Right lobe of liver (tissue), 6 donors: ENCODE measurements around the gene BLOC1S4. TPM values are rescaled to one million over a fixed set of nuclear protein-coding genes. Genes with fewer than 3 reads are reported as not detected.

ENCODE experiments used
- ATAC-seq, 4 donors: fragments of 200-7000 bp; cut with Tn5 transposase; one replicate each; pipeline ENCODE4 v1.9.1; 2020; ENCODE audit warnings: mild to moderate bottlenecking in 4 of 4, moderate library complexity in 4 of 4
- DNase-seq, 3 donors: peaks; one replicate each; pipeline ENCODE4 v3.0.0-alpha.2; 2020
- H3K27ac ChIP-seq, 3 donors: fragments of 200-600 bp; one replicate each; pipeline ENCODE4 v1.8.0; 2022
- H3K27me3 ChIP-seq, 2 donors: fragments of 200-600 bp; one replicate each; pipeline ENCODE4 v1.8.0; 2022
- H3K36me3 ChIP-seq, 4 donors: fragments of 200-600 bp; sonication (generic) in 1 of 4; one replicate each; pipeline versions ENCODE4 v1.5.1 to v1.8.0; 2017 to 2022; ENCODE audit warnings: control low read depth in 1 of 4
- H3K4me1 ChIP-seq, 4 donors: fragments of 200-600 bp; sonication (generic) in 1 of 4; one replicate each; pipeline versions ENCODE4 v1.5.1 to v1.8.0; 2017 to 2022; ENCODE audit warnings: control low read depth in 1 of 4
- H3K4me3 ChIP-seq, 3 donors: fragments of 200-600 bp; one replicate each; pipeline ENCODE4 v1.8.0; 2022
- H3K9me3 ChIP-seq, 4 donors: fragments of 200-600 bp; sonication (generic) in 1 of 4; one replicate each; pipeline versions ENCODE4 v1.5.1 to v1.8.0; 2017 to 2022; ENCODE audit warnings: control low read depth in 1 of 4
- POLR2A ChIP-seq: fragments of 450-650 bp; IDR thresholded peaks from one replicate; pipeline ENCODE4 v1.6.1; 2017; ENCODE audit warnings: antibody characterized with exemption, mild to moderate bottlenecking
- WGBS: methylation state at CpG from one replicate; pipeline ENCODE4 v1.1.6; 2018; ENCODE audit warnings: low coverage, low lambda C conversion rate; ENCODE audit not compliant: insufficient coverage; ENCODE audit errors: missing lambda C conversion rate; 5-methylcytosine and 5-hydroxymethylcytosine counted together
- intact Hi-C, 2 donors: fragments of 100-400 bp; cut with DNase I; formaldehyde crosslinking; loops; one replicate each; pipeline versions ENCODE4 v1.11.2 to v1.14.1; 2022
- total RNA-seq, 6 experiments: library from RNA; depleted of rRNA in 2 of 6; stranded (reverse); fragments of >200 nt in 2 of 6; fragmentation: NEBNext Ultra II Directional in 3 of 6; extraction: Animal tissue kit (Norgen Biotek cat#: 25700) in 3 of 6; gene quantifications; one replicate each; pipeline versions ENCODE4 v1.1.0 to v1.2.4, GENCODE V29; 2016 to 2023
- TF ChIP-seq, protein P1 (sequence below), 4 donors: fragments of 200-600 bp in 3 of 4; fragments of 450-650 bp in 1 of 4; IDR thresholded peaks; one replicate each; pipeline versions ENCODE4 v1.5.1 to v1.8.0; 2016 to 2022; ENCODE audit warnings: antibody characterized with exemption in 4 of 4, mild to moderate bottlenecking in 2 of 4
- donor health status: DM: no; HTN: yes; CAD: no.
- donor health status: DM: no; HTN: no; CAD: no.
- donor health status: DM: no; HTN: no; CAD: no.
- donor health status: DM: no; HTN: yes; CAD: no.
- donor health status: DM: no; HTN: yes; CAD: no.

The BLOC1S4 gene
- total RNA-seq, 6 experiments from 2014 or later: 3.0 to 9.9 (median 6.6) TPM

DNA sequence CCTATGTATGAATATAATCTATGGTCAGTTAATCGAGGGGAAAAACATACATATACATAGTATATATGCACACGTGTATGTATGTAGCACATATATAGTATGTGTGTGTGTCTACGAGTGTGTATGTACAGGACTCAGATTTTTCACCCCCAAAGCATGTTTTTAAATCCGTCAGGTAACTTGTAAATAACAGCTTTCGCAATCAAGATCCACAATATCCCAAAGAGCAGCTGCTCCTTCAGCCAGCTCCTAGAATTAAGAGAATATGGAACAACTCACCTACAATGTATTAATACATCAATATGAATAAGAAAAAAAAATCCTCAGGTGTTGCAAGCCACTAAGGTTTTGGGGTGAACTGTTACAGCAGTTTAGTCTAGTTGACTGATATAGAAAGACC is 9.8 kb upstream of the BLOC1S4 start:
- no peak overlapping the region for H3K4me3 ChIP-seq
- H3K27me3 ChIP-seq: no peaks in the 10 kb centered on the region
- H3K9me3 ChIP-seq: no peaks in the 10 kb centered on the region
- peaks cover 0 to 9% (median 0%) of the 10 kb centered on the region in 4 donors for H3K36me3 ChIP-seq
- WGBS: 64% methylated on average over 5 of the region's 5 CpGs
- H3K27ac ChIP-seq: no peak overlapping the region
- intact Hi-C loops: no loop called here
- peaks cover 0 to 49% (median 19%) of the 10 kb centered on the region in 4 donors for H3K4me1 ChIP-seq
- TF ChIP-seq POLR2A: no peak
- DNase-seq: no peak
- no peak for ATAC-seq

DNA sequence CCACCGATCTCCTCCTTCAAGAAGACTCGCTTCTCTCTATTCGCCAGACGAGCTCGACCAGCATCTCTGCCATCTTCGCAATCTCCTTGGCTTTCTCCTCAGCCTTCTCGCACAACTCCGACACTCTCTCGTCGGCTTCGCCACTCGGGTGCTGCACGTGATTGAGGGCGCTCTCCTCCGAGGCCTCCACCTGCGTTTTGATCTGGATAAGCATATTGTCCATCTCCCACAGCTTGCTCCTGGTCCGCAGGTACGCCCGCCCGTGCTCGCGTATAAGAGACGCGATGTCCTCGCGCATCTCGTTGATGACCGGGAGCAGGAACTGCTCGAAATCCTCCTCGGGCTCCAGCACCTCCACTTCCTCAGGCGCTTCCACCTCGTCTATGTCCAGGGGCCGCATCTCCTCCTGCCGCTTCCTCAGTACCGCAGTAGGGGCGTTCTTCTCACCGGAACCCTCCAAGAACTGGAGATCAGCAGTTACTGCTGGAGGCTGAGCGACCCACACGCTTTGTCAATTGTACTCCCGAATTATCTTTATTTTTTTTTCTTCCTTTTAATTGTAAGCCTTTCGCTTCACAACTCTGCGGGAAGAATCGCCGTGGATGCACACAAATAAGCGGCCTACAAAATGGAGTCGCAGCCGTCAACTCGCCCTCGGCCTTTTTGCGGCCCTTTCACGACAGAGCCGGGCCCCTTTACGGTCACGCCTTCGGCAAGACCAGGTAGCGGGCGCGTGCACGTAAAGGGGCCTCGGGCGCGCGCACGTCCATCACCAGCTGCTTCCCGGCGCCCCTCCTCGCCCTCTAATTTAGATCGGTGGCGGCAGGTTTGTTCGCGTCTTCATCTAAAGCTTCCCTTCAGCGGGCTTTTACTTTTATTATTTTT is 6.5 kb upstream of the BLOC1S4 start, which contains the start of gene MRFAP1L1:
TSS of gene MRFAP1L1 (minus strand) at position 636 of the 885 bp plus-strand sequence. CDS start at position 400, 236 bp downstream.
- TF ChIP-seq, protein P1, sequence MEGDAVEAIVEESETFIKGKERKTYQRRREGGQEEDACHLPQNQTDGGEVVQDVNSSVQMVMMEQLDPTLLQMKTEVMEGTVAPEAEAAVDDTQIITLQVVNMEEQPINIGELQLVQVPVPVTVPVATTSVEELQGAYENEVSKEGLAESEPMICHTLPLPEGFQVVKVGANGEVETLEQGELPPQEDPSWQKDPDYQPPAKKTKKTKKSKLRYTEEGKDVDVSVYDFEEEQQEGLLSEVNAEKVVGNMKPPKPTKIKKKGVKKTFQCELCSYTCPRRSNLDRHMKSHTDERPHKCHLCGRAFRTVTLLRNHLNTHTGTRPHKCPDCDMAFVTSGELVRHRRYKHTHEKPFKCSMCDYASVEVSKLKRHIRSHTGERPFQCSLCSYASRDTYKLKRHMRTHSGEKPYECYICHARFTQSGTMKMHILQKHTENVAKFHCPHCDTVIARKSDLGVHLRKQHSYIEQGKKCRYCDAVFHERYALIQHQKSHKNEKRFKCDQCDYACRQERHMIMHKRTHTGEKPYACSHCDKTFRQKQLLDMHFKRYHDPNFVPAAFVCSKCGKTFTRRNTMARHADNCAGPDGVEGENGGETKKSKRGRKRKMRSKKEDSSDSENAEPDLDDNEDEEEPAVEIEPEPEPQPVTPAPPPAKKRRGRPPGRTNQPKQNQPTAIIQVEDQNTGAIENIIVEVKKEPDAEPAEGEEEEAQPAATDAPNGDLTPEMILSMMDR (IDR thresholded peaks at IDR 0.05): no peak
- no peak for TF ChIP-seq POLR2A
- Histone ChIP-seq H3K27me3 (no peaks in the 10 kb centered on the region), H3K4me3 (peak within 1 kb of the TSS; percentile 76 to 83 (median 76)), H3K9me3 (no peaks in the 10 kb centered on the region), H3K36me3 (peaks cover 0 to 2% (median 0%) of the 10 kb centered on the region in 4 donors), H3K4me1 (peaks cover 0 to 45% (median 19%) of the 10 kb centered on the region in 4 donors), H3K27ac (peak within 1 kb of the TSS; percentile 75 to 83 (median 83))
- WGBS: under 1% methylated on average over 64 of the region's 72 CpGs
- intact Hi-C loops: no loop called here
- ATAC-seq (peak; percentile 92 to 98 (median 95)), DNase-seq (peak; percentile 95 to 97 (median 97))

GRCh38 chr4:6710282-6710681 is 5.7 kb upstream of the BLOC1S4 start:
- intact Hi-C loops: no loop called here
- Histone ChIP-seq H3K27ac (peak overlapping the region; percentile 19 to 83 (median 75)), H3K27me3 (no peaks in the 10 kb centered on the region), H3K9me3 (no peaks in the 10 kb centered on the region), H3K4me1 (peaks cover 0 to 38% (median 19%) of the 10 kb centered on the region in 4 donors), H3K36me3 (peaks cover 0 to 2% (median 0%) of the 10 kb centered on the region in 4 donors), H3K4me3 (peak overlapping the region; percentile 76 to 83 (median 76))
- no peak for DNase-seq
- no peak for TF ChIP-seq POLR2A
- TF ChIP-seq, protein P1 (IDR thresholded peaks at IDR 0.05): no peak
- 4% methylated on average over 6 of the region's 6 CpGs for WGBS
- ATAC-seq: peak in 2 of 4 donors; percentile 3 to 4

- DNase-seq (no peak), ATAC-seq (no peak)
- Histone ChIP-seq H3K36me3 (peaks cover 0 to 2% (median 0%) of the 10 kb centered on the region in 4 donors), H3K9me3 (no peaks in the 10 kb centered on the region), H3K4me3 (no peak overlapping the region), H3K27ac (no peak overlapping the region), H3K27me3 (no peaks in the 10 kb centered on the region), H3K4me1 (peaks cover 0 to 32% (median 16%) of the 10 kb centered on the region in 4 donors)
- TF ChIP-seq, protein P1 (IDR thresholded peaks at IDR 0.05): no peak
- TF ChIP-seq POLR2A: no peak
- WGBS: 63% methylated on average over 2 of the region's 2 CpGs
- intact Hi-C loops: no loop called here
Measured at GRCh38 chr4:6710996-6711395, 5.0 kb upstream of the BLOC1S4 start.

DNA sequence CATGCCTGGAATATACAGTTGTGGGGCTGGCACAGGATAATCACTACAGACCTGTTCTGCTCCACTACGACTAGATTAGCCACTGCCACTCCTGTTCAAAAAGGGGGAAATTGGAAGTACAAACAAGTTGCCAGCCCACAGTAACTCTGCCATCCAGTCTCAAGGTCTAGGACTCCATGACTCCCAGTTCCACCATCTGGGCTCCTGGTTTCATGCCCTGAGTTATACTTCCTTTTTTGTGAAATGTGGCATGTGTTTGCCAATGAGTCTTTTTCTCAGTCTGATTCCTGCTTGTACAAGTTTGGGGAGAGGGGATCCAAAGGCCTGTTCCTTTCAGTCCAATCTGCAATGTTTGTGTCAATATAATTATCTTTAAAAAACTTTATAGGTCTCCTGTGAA is 1.0 kb upstream of the BLOC1S4 start:
- 75% methylated on average over 1 of the region's 1 CpG for WGBS
- TF ChIP-seq, protein P1 (IDR thresholded peaks at IDR 0.05): no peak
- TF ChIP-seq POLR2A: no peak
- ATAC-seq (no peak), DNase-seq (peak in 1 of 3 donors; percentile 22)
- intact Hi-C loops: no loop called here
- Histone ChIP-seq H3K27ac (no peak overlapping the region), H3K36me3 (no peaks in the 10 kb centered on the region), H3K4me1 (peaks cover 0 to 21% (median 6%) of the 10 kb centered on the region in 4 donors), H3K9me3 (no peaks in the 10 kb centered on the region), H3K4me3 (no peak overlapping the region), H3K27me3 (no peaks in the 10 kb centered on the region)
